Gastroesophageal sphincter (tissue), 3 donors: Measurements from ENCODE around the gene EML4.

Source experiments
- POLR2AphosphoS5 ChIP-seq: sonication (generic); formaldehyde crosslinking; IDR thresholded peaks from one replicate; pipeline ENCODE4 v1.6.1; 2017; ENCODE audit warnings: antibody characterized with exemption
- TF ChIP-seq, protein P1 (sequence below), 4 experiments: fragments of 200-600 bp in 2 of 4; fragments of 450-650 bp in 2 of 4; sonication (generic) in 1 of 4; IDR thresholded peaks; one replicate each; pipeline ENCODE4 v1.5.1; 2017 to 2019; ENCODE audit warnings: antibody characterized with exemption in 4 of 4, mild to moderate bottlenecking in 2 of 4, moderate library complexity in 2 of 4

DNA sequence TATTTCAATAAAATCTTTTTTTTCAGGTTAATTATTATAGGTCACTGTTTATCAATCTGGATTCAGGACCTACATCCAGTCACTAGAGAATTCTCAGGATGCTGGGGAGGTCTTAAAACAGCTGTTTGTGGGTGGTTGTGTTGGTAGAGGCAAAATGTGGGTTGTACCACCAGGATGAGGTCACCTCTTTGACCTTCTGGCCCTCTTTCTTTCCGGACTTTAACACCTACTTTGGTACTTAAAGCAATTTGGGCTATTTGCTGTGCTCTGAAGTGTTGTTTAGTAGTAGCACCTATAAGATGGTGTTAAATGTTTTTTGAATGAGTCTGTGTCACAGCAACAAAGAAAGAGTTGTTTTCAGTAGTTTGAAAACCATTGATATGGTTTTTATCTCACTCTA lies 14.6 kb downstream of the EML4 start:
- TF ChIP-seq, protein P1, sequence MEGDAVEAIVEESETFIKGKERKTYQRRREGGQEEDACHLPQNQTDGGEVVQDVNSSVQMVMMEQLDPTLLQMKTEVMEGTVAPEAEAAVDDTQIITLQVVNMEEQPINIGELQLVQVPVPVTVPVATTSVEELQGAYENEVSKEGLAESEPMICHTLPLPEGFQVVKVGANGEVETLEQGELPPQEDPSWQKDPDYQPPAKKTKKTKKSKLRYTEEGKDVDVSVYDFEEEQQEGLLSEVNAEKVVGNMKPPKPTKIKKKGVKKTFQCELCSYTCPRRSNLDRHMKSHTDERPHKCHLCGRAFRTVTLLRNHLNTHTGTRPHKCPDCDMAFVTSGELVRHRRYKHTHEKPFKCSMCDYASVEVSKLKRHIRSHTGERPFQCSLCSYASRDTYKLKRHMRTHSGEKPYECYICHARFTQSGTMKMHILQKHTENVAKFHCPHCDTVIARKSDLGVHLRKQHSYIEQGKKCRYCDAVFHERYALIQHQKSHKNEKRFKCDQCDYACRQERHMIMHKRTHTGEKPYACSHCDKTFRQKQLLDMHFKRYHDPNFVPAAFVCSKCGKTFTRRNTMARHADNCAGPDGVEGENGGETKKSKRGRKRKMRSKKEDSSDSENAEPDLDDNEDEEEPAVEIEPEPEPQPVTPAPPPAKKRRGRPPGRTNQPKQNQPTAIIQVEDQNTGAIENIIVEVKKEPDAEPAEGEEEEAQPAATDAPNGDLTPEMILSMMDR (IDR thresholded peaks at IDR 0.05), result no peak
- TF ChIP-seq POLR2AphosphoS5, result no peak
